Effector memory CD4-positive, alpha-beta T cell (primary cell): ENCODE measurements around the gene TXLNG.

Source experiments
- DNase-seq, 3 donors: peaks; one replicate each; pipeline ENCODE4 v3.0.0-alpha.2; 2020
- H3K27ac ChIP-seq: 2 replicates; pipeline ENCODE4 v1.7.0; 2013; ENCODE audit warnings: mild to moderate bottlenecking, low read length, moderate library complexity; ENCODE audit not compliant: insufficient read depth, poor library complexity, severe bottlenecking
- H3K27me3 ChIP-seq: replicated peaks from 2 replicates; pipeline ENCODE4 v1.7.0; 2013; ENCODE audit warnings: mild to moderate bottlenecking, low read length; ENCODE audit not compliant: insufficient read depth, control insufficient read depth, poor library complexity, severe bottlenecking
- H3K36me3 ChIP-seq: 2 replicates; pipeline ENCODE4 v1.7.0; 2013; ENCODE audit warnings: mild to moderate bottlenecking, low read length, moderate library complexity; ENCODE audit not compliant: control insufficient read depth, insufficient read depth
- H3K4me1 ChIP-seq: 2 replicates; pipeline ENCODE4 v1.7.0; 2013; ENCODE audit warnings: low read length, mild to moderate bottlenecking; ENCODE audit not compliant: control insufficient read depth, insufficient read depth, poor library complexity, severe bottlenecking
- H3K4me3 ChIP-seq: 2 replicates; pipeline ENCODE4 v1.7.0; 2013; ENCODE audit warnings: low read length, low read depth, mild to moderate bottlenecking; ENCODE audit not compliant: insufficient read depth, poor library complexity, severe bottlenecking
- H3K9me3 ChIP-seq: 2 replicates; pipeline ENCODE4 v1.7.0; 2013; ENCODE audit warnings: mild to moderate bottlenecking, low read length, moderate library complexity; ENCODE audit not compliant: control insufficient read depth

The TXLNG gene

DNA sequence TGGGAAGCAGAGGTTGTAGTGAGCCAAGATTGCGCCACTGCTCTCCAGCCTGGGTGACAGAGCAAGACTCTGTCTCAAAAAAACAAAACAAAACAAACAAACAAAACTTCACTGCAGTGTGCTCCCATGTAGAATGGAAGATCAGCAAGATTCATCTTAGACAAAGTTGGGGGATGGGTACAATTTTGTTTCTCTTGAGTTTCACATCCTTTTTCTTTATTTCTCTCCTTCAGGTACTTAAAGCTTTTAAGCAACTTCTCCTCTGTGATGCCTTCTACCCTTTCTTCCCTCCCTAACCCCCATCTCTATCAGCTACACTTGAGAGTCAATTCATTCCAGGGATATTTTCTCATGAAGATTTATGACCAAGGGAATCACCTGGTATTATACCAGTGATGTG is 99.4 kb downstream of the TXLNG start:
- no peaks in the 10 kb centered on the region for H3K4me1 ChIP-seq
- H3K27me3 ChIP-seq: no peaks in the 10 kb centered on the region
- H3K36me3 ChIP-seq: no peaks in the 10 kb centered on the region
- H3K4me3 ChIP-seq: no peak overlapping the region
- H3K9me3 ChIP-seq: no peaks in the 10 kb centered on the region
- no peak for DNase-seq
- no peak overlapping the region for H3K27ac ChIP-seq

DNA sequence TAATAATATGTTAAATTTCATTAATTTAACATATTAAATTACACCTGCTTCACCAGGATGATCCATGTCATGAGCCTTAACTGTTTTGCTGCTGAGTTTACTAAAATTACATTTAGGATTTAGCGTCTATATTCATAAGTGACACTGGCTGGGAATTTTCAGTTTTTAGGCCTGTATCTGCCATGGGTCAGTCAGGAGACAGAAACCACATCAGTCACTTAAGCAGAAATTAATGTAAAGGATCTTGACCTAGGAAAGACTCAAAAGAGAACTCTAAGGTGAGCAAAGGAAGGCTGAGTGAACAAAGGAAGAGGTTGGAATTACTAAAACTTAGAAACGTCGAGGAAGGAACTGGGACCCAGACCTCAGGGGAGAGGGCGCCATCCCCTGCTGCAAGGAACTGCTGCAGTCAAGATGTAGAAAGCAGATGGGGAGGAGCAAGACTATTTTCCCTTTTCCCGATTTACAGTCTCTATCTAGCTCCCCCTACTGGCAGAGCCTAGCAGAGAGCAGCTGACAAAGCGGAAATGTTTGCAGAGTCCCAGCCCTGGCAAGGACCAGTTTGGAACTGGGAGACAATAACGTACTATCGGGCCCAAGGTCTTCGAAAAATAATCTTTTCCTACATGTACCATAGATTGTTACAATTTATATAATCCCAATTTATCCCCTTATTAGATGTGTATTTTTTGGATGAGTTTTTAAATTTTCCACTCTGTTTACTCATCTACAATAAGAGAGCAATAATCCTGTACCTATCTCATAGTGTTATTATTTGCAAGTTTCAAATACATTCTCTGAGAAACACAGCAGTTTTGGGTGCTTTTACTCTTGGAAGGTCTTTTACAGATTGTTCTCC is 106.5 kb downstream of the TXLNG start:
- H3K4me3 ChIP-seq: no peak overlapping the region

More for the DNA sequence above, 106.5 kb downstream of the TXLNG start:
- H3K27me3 ChIP-seq: no peaks in the 10 kb centered on the region
- peak in 2 of 3 donors; percentile 25 to 41 for DNase-seq
- no peaks in the 10 kb centered on the region for H3K4me1 ChIP-seq
- no peaks in the 10 kb centered on the region for H3K36me3 ChIP-seq
- H3K27ac ChIP-seq: no peak overlapping the region
- no peaks in the 10 kb centered on the region for H3K9me3 ChIP-seq
